Left renal pelvis (tissue), 4 donors: Measurements from ENCODE around the gene DENND4A. TPM values are rescaled to one million over a fixed set of nuclear protein-coding genes. Genes with fewer than 3 reads are reported as not detected.

Source experiments
- DNase-seq, 4 donors: peaks; one replicate each; pipeline ENCODE4 v3.0.0-alpha.2; 2013; ENCODE audit warnings: low read depth in 4 of 4, low spot score in 3 of 4
- polyA plus RNA-seq, 4 donors: library from polyadenylated mRNA; unstranded; fragments of 120-200 nt; gene quantifications; one replicate each; pipeline ENCODE4 v1.2.1, GENCODE V29; 2013; ENCODE audit not compliant: insufficient read length in 4 of 4

Gene DENND4A
- polyA plus RNA-seq, 4 donors = 17.1 to 20.8 (median 17.7) TPM

- DNase-seq = no peak
These were observed 101.9 kb downstream of the DENND4A start for GRCh38 chr15:65690173-65690572.

- DNase-seq = no peak
These were observed 103.6 kb downstream of the DENND4A start for GRCh38 chr15:65688462-65688861.

DNA sequence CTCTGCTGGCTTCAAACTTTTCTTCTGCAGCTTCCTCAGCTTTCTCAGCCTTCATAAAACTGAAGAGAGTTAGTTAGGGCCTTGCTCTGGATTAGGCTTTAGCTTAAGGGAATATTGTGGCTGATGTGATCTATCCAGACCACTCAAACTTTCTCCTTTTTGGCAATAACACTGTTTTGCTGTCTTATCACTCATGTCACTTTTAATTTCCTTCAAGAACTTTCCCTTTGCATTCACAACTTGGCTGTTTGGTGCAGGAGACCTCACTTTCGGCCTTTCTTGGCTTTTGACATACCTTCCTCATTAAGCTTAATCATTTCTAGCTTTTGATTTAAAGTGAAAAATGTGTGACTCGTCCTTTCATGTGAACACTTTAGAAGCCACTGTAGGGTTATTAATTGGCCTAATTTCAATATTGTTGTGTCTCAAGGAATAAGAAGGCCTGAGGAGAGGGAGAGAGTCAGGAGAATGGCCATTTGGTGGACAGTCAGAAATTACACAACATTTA lies 109.6 kb downstream of the DENND4A start:
- DNase-seq = no peak

- no peak for DNase-seq
These were observed 111.5 kb downstream of the DENND4A start for GRCh38 chr15:65680544-65680943.

- DNase-seq = no peak
These were observed 116.0 kb downstream of the DENND4A start for GRCh38 chr15:65676123-65676522.

GRCh38 chr15:65675551-65675950 lies 116.5 kb downstream of the DENND4A start:
- DNase-seq = no peak

DNA sequence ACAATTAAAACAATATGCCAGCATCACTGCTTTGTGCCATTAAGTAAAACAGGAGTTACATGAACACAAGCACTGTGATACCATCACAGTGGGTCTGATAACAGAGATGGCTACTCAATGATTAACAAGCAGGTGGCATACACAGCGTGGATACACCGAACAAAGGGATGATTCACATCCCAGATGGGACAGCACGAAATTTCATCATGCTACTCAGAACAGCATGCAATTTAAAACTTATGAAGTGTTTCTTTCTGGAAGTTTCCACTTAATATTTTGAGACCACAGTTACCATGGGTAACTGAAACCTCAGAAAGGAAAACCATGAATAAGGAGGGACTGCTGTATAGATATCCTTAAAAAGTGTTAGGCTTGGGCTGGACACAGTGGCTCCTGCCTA lies 125.8 kb downstream of the DENND4A start:
- no peak for DNase-seq

DNA sequence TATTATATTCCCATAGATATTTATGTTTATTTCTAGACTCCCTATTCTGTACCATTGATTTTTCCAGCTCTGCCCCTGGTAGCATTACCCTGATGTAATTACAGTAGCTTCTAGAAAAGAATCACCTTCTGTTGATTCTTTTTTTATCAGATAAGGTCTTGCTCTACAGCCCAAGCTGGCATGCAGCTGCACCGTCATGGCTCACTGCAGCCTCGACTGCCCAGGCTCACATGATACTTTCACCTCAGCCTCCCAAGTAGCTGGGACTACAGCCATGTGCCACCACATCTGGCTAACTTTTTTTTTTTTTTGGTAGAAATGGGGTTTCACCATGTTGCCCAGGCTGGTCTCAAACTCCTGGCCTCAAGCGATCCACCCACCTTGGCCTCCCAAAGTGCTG lies 128.6 kb downstream of the DENND4A start:
- DNase-seq = peak in 1 of 4 donors; percentile 6

GRCh38 chr15:65660927-65661326 lies 131.2 kb downstream of the DENND4A start:
- no peak for DNase-seq

DNA sequence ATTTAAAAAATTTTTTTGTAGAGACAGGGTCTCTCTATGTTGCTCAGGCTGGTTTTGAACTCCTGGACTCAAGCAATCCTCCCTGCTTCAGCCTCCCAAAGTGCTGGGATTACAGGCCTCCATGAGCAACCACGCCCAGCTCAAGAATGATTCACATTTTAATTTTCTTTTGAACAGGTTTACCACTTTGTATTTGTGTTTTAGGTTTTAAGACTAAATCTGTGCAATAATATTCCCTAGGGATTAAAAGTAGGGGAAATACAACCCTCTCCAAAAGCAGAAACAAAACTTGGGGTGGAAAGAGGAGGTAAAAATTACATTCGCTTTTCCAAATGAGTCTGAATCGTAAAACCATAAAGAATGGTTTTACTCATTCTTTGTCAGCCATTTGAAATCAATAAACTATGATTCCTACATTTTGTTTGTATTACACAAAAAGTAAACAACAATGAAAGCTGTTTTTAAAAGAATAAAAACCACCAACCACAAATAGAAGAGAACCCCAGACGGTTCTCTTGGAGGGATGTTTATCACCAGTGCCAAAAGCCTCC lies 132.5 kb downstream of the DENND4A start:
- no peak for DNase-seq

DNA sequence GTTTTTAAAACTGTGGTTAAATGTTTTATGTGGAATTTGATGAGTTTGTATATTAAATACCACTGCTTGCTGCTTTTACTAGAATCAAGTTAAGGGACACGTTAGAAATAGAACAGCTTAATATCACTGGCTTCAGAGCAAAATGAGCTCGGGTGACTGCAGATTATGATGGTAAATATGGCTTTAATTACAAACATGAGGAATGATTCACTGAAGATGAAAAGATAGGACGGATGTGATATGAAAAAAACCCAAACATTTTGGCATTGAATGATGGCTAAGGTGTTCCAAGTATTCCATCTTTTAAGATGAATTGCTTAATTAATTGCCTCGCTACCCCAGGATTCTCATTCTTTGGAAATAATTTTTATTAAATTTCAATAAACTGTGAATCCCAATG lies 136.6 kb downstream of the DENND4A start:
- no peak for DNase-seq

DNA sequence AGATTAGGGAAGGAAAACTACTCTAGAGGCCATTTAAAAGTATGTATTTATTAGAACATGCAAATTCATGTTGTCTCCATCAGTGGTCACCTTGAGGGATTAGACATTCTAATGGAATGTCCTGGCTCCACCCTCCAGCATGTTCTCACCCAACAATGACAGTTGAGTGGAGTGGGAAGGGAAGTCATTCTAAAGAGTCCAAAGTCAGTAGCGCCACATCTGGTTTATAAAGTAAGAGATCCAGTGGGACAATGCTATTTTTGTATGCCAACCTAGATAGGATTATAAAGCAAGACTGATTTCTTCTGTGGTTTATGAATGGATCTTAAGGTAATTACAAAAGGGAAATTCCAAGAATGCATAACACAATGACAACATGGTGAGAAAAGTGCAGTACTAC lies 137.1 kb downstream of the DENND4A start:
- no peak for DNase-seq

DNA sequence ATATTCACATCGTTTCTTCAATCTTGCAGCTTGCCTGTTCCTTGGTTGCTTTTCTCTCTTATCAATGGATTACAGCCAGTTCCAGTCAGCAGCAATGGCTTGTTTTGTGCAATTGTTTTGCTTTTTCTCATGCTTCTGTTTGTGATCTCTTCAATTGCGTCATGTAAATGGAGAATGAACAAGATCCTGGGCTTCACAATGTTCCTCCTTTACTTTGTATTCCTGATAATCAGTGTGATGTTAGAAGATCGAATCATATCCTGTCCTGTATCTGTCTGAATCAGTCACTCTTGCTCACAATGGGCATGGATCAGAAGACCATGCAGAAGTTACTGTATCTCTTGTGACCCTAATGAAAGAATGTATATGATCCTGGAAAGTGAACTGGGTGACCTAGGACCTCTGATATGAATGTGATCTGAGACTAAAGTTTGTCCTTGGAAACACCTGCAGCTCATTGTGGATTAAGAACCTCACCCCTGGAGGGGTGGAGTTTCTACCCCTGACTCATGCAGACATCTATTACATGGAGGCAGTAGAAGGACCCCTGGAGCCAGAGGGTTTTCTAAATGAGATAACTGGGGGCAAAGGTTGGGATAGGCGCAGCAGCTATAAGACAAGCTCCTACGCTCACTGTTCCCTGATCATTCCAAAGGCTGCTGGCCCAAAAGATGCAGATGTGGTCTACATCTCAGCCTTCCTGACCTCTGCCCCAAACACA lies 138.1 kb downstream of the DENND4A start:
- no peak for DNase-seq

DNA sequence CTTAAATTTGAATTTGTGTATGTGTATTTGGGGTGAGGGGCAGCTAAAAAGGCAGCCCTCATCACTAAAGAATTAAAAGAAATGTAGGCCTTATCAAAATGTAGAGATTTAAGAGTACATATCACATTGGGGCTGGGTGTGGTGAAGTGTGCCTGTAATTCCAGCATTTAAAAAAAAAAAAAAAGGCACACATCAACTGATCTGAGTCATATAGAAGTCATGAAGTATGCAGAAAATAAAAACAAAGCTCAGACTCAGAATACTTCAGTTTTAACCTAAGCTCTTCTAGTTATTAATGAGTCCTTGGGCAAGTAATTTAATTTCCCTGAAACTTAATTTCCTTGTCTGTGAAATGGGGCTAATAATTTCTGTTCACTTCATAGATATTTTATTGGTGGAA lies 138.8 kb downstream of the DENND4A start:
- DNase-seq = no peak

DNA sequence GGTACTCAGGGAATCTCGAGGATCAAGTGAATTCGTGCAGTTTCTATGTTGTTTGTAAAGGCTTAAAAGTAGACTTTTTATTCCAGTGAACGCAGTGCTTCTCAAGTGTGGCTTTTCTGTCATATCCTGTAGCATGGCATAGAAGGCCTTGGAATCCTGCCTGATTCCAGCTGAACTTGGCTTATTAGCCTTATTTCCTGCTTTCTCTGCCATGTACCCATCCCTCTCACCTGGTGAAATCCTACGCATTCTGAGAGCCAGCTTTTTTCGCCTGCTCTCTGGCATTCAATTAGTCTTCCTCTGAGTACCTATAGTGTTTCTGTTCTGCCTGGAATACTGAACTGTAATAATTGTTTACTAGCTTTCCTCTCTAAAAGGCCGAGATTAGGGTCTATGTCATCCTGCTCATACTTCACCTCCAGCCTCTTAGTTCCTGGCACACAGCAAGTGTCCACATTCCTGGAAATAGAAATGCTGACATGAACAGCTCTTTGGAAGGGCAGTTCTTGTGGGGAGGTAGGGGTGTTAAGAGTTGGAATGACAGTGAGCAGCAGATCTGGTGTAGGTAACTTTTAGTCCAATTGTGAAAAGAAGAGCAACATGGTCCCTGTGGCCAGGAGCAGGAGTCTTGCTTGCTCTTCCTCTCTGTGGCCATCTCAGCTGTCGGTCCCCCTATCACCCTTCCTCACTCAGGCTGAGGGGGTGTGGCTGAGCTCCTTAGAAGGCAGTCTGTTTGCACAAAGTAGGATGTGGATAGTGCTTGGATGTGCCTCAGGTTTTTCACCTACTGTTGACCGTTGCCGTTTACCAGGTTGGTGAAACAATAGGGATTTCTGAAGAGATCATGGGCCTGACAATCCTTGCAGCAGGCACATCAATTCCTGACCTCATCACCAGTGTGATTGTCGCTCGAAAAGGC lies 140.0 kb downstream of the DENND4A start:
- DNase-seq = no peak

- no peak for DNase-seq
These were observed 141.1 kb downstream of the DENND4A start for GRCh38 chr15:65651042-65651322.

DNA sequence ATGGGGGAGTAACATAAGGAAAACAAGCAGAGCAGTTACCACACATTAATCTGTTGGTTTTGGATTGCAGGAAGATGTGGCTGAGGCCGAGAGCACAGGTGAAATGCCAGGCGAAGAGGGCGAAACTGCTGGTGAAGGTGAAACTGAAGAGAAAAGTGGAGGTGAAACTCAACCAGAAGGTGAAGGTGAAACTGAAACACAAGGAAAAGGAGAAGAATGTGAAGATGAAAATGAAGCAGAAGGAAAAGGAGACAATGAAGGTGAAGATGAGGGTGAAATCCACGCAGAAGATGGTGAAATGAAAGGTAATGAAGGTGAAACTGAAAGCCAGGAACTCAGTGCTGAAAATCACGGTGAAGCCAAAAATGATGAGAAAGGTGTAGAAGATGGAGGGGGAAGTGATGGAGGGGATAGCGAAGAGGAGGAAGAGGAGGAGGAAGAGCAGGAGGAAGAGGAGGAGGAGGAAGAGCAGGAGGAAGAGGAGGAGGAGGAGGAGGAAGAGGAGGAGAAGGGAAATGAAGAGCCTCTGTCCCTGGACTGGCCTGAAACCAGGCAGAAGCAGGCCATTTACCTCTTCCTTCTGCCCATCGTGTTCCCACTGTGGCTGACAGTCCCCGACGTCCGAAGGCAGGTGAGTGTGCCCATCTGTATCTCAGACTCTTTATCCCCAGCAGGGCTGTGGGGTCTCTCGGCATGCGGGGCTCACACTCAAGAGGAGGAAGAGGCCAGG lies 141.6 kb downstream of the DENND4A start:
- no peak for DNase-seq

DNA sequence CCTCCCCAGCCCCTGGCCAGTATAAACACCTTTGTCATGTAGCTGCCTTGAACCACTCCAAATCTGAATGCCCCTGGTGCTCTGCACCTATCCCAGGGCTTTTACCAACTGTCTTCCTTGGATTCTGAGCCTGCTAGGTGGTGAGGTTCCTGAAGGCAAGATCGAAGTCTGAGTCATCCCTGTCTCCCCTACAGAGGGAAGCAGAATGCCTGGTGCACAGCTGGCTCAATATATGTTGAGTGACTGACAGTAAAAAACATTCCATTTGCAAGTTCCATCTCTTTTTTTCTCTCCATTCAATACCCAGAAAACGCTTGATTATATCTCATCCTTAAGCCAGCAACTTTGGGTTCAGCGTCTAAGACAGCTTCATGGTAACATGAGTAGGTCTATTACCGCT lies 145.6 kb downstream of the DENND4A start:
- DNase-seq = no peak

GRCh38 chr15:65645392-65645791 lies 146.7 kb downstream of the DENND4A start:
- DNase-seq = no peak

GRCh38 chr15:65644282-65644681 lies 147.8 kb downstream of the DENND4A start:
- no peak for DNase-seq

DNA sequence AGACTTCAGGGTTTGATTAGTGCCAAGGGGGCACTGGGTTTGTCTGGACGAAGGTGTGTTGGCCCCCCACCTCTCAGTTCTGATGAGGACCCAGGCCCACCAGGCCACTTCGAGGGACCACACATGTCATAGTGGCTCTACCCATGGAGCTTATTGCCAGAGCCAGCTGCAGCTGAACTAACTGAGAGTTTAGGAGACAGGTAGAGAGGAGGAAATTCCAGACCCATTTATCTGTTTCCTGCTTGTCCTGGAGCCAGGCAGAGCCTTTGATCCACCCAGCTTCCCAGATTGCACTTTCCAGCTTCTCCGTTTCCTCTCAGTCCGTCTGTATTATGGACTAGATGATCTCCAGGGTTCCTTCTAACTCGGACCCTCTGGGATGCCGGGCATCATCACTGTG lies 149.5 kb downstream of the DENND4A start:
- no peak for DNase-seq
